Measurements from ENCODE around the gene SFN.
"Not testable (repeated sequence)": the region's sequence is repeated elsewhere in the genome, so short reads cannot be mapped to it uniquely, and the experiment has no call there.

SFN gene

GRCh38 chr1:26839339-26839722 lies 23.6 kb upstream of the SFN start:
- no peak for DNase-seq (ENCODE audit: low spot score)

- DNase-seq (ENCODE audit: low spot score) = no peak
Observed at GRCh38 chr1:26839779-26840178, 23.2 kb upstream of the SFN start.

GRCh38 chr1:26844424-26845196 lies 18.3 kb upstream of the SFN start:
- DNase-seq (ENCODE audit: low spot score) = no peak

GRCh38 chr1:26847826-26848225 lies 15.1 kb upstream of the SFN start:
- not testable (repeated sequence) for DNase-seq (ENCODE audit: low spot score)

- no peak for DNase-seq (ENCODE audit: low spot score)
Observed at GRCh38 chr1:26848499-26848898, 14.4 kb upstream of the SFN start.

- DNase-seq (ENCODE audit: low spot score) = no peak
Observed at GRCh38 chr1:26848941-26849774, 13.8 kb upstream of the SFN start.

- no peak for DNase-seq (ENCODE audit: low spot score)
Observed at GRCh38 chr1:26851106-26851684, 11.8 kb upstream of the SFN start.

- DNase-seq (ENCODE audit: low spot score) = no peak
Observed at GRCh38 chr1:26852701-26853100, 10.2 kb upstream of the SFN start.

GRCh38 chr1:26853156-26853555 lies 9.8 kb upstream of the SFN start:
- peak; percentile 72 for DNase-seq (ENCODE audit: low spot score)

GRCh38 chr1:26853600-26853999 lies 9.3 kb upstream of the SFN start:
- no peak for DNase-seq (ENCODE audit: low spot score)

GRCh38 chr1:26854906-26855305 lies 8.0 kb upstream of the SFN start:
- DNase-seq (ENCODE audit: low spot score) = no peak

GRCh38 chr1:26855636-26856035 lies 7.3 kb upstream of the SFN start:
- no peak for DNase-seq (ENCODE audit: low spot score)

GRCh38 chr1:26856181-26856580 lies 6.8 kb upstream of the SFN start:
- DNase-seq (ENCODE audit: low spot score) = no peak

- no peak for DNase-seq (ENCODE audit: low spot score)
Observed at GRCh38 chr1:26856604-26857469, 6.1 kb upstream of the SFN start.

- no peak for DNase-seq (ENCODE audit: low spot score)
Observed at GRCh38 chr1:26857473-26858060, 5.4 kb upstream of the SFN start.

GRCh38 chr1:26858160-26858559 lies 4.8 kb upstream of the SFN start:
- DNase-seq (ENCODE audit: low spot score) = no peak

- DNase-seq (ENCODE audit: low spot score) = no peak
Observed at GRCh38 chr1:26858891-26859640, 3.9 kb upstream of the SFN start.

GRCh38 chr1:26861286-26861701 lies 1.7 kb upstream of the SFN start:
- no peak for DNase-seq (ENCODE audit: low spot score)

- DNase-seq (ENCODE audit: low spot score) = no peak
Observed at GRCh38 chr1:26861889-26862378, 1.0 kb upstream of the SFN start.

- no peak for DNase-seq (ENCODE audit: low spot score)
Observed at GRCh38 chr1:26863685-26864077, 732 bp downstream of the SFN start.
